GM12801 (cell line): ENCODE data around the gene RPS24.

Experiments
- TF ChIP-seq, protein P1 (sequence below): IDR thresholded peaks from one replicate; pipeline ENCODE4 v1.5.1; 2011; ENCODE audit warnings: control low read depth; ENCODE audit not compliant: insufficient read length; ENCODE audit errors: extremely low read depth

RPS24 gene

DNA sequence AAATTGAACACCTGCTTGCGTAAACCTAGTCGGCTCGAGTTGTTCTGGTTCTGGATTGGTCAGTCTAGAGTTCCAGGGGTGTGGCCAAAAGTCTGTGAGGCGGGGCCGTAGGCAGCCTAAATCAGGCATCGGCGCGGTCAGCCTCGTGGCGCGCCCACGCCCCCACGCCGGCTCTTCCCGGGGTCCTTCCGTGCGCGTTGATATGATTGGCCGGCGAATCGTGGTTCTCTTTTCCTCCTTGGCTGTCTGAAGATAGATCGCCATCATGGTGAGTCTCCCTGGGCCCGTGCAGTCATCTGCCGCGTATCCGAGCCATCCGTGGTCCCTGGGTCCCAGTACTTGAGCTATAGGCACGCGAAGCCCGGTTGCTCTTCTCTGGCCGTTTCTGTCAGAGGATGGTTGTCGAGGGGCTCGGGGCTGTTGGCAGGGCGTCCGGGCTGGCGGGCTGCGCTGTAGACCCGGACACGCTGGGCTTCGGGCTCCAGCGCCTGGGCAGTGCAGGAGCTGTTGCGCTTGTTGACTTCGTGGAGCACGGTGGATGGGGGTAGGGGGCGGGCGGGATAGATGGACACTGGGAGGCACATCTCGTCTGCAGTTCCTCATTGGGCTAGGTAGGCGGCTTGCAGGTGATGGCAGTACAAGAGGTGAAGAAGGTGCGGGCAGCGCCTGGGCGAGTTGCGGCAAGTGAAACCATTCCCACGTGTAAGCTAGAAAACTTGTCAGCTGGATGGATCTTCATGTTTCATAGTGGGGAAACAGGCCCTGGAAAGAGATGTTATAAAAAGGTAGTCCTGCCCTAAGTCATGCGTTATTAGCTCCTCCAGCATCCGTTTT is at the start of gene RPS24:
Gene RPS24 (plus strand): TSS at position 227 of the 834 bp plus-strand sequence. CDS start 39 bp downstream, at position 266.
- TF ChIP-seq, protein P1, sequence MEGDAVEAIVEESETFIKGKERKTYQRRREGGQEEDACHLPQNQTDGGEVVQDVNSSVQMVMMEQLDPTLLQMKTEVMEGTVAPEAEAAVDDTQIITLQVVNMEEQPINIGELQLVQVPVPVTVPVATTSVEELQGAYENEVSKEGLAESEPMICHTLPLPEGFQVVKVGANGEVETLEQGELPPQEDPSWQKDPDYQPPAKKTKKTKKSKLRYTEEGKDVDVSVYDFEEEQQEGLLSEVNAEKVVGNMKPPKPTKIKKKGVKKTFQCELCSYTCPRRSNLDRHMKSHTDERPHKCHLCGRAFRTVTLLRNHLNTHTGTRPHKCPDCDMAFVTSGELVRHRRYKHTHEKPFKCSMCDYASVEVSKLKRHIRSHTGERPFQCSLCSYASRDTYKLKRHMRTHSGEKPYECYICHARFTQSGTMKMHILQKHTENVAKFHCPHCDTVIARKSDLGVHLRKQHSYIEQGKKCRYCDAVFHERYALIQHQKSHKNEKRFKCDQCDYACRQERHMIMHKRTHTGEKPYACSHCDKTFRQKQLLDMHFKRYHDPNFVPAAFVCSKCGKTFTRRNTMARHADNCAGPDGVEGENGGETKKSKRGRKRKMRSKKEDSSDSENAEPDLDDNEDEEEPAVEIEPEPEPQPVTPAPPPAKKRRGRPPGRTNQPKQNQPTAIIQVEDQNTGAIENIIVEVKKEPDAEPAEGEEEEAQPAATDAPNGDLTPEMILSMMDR: no peak

DNA sequence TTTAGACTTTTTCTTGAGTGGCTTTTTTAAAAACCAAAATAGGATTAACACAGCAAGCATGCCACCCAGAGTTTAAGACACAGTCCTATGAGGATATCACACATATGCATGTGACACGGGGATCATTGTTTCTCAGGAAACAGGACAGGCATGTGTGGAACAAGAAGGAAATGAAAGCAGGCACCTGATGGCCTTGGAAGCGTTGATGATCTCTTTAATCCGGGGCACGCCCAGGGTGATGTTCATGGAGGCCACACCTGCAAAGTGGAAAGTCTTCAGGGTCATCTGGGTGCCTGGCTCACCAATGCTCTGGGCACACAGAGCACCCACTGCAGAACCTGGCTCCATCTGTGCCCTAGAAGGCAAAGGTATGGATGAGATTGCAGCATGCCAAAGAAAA is 48.7 kb upstream of the RPS24 start:
- TF ChIP-seq, protein P1: no peak

DNA sequence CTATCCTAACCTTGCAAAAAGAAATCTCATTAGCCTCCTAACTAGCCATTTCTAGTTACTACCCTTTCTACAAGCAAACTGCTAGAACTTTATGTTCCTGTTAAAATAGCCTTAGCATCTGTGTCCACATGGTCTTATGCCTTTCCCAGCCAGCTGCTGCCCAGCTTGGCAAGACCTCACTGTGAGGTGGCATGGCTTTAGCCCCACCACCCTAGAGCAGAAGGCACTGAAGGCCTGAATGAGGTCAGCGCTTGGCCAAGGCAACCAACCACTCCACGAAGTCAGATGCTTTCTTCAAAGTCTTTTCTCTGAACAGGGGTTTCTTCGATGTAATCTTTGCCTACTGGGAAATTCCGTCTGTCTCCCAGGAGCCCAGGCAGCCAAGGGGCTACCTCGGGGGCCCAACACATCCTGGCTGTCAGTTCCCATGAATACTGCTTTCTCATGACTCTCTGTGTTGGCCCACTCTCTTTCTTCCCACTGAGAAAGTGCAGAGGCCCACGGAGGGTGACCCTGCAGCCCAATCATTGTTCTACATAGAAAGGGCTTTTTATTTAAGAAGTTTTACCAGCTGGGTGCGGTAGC is 45.9 kb upstream of the RPS24 start:
- TF ChIP-seq, protein P1: no peak

DNA sequence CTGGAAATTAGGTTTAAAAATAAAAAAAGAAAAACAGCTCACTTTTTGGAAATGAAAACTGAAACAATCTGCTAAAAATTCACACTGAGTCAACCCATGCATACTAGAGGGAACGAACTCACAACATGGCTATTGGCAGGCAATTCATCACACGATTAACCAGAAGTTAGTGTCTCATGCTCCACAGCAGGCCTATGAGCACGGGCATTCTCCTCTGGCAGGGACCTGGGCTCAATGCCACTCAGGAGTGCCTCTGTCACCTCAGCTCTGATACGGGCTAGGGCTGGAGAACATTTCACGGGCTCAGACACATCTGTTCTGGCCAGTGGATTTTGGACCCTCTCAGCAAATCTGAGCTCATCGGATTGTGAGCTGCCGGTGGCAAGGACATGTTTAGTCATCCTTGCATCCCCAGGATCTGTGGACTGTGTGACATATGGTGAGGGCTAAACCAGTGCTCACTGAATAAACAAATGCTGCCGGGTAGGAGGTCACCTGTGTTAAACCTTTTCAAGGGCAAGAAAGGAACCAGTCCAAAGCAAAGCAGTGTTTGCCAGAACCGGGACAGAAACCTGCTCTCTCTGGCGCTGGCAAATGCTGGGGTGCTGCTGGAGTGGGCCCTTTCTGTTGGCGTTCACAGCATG is 44.5 kb upstream of the RPS24 start:
- TF ChIP-seq, protein P1: no peak

DNA sequence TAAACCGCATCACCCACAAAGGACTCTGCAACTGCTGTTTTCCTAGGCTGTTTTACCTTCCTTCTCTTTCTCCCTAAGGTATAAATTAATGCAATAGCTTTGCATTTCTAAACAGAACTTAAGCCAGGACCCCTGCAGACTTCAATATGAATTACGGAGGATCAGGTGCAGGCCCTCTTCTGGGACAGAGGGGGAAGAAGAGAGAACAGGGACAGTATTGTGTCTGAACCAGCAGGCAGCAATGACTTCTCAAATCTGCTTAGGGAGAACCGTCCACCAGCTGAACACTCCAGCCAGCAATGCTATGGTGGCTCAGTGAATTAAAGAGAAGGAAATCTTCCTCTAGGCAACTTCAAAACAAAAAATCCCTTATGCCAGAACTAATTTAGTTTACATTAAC is 40.0 kb upstream of the RPS24 start:
- TF ChIP-seq, protein P1: no peak

DNA sequence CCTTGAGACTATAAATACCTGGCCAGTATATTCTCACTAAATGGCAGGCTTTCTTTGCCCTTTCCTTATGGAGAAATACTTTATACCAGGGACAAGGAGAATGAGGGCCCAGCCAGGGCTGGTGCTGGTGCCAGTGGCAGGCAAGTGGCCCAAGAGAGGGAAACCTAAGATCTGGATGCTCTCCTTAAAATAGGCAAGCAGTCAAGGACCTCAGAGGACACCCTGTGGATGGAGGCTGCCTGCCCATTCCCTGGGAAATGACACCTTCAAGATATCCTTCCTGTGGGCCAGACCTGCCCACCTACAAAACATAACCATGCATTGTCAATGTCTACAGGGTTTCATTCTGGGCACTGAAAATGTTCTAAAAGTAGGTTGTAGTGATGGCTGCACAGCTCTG is 33.5 kb upstream of the RPS24 start:
- TF ChIP-seq, protein P1: no peak

DNA sequence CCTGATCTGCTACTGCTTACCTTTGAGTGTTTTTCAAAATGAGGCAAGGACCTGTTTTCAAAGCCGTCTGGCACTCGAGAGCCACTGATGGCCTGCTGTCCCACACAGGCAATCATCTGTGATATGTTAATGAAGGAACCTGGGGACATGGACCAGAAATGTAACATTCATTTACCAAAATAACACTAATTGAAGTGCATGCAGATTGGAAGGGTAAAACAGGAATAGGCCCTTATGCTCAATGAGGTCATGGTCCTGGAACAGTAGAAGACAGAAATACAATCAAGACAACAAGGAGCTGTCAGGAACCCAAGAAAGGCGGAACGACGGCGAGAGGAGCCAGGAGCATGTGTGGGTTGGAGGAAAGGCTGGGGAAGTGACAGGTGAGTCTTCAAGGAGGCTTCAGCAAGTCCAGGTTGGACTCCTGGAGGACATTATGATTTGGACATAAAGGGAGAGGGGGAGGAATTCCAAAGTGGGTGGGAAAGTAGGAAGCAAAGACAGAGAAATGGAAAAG is 32.6 kb upstream of the RPS24 start:
- TF ChIP-seq, protein P1: no peak
